ENCODE results near the gene EFNA5.

Gene EFNA5

DNA sequence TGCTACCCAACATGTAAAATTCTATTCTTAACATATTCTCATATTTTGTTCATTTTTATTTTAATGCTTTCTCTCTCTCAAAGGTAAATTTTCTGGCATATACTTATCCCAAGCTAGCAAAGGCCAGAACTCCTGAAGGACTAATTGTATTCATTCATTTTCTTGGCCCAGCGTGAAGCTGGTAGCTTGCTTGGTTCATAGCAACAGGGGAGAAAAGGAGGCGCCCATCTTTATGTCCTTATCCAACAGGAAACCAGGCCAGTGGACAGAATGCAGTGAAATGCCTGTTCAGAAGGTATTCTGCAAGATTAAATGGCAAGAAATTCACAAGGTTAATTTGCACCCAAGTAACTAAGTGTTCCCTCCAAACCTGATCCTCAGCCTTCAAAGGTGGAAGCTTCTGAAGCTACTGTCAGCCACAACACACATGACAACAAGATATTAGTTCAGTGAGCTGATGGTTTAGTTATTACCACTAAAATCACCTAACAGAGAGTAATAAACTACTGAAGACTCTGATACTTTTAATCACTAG lies 5.6 kb downstream of the EFNA5 start:
- H3K4me1 Mint-ChIP-seq = no peaks in the 10 kb centered on the region
- DNase-seq (ENCODE audit: low spot score in 2 of 2) (no peak), ATAC-seq (no peak)
- H3K36me3 Mint-ChIP-seq = no peaks in the 10 kb centered on the region
- H3K9me3 Mint-ChIP-seq = no peaks in the 10 kb centered on the region
- H3K27ac Mint-ChIP-seq = no peak overlapping the region
- H3K4me3 Mint-ChIP-seq = no peak overlapping the region

DNA sequence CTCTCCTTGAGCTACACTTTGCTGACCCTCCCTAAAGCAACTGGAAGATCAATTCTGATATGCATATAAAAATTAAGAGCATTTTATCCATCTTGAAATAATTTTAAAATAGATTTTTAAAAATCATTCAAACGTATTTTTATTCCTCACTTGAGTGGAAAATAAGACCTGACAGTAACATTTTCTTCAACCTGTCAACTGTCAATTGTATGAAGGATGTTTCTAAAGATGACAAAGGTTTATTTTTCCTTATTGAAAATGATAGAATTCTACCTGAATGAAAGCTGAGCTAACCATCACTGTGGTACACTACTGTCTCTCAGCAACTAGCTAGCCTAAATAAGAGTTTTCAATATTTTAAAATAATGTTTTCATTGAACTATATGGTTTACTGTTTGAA lies 7.0 kb downstream of the EFNA5 start:
- Mint-ChIP-seq H3K4me1 (no peaks in the 10 kb centered on the region), H3K9me3 (no peaks in the 10 kb centered on the region), H3K36me3 (no peaks in the 10 kb centered on the region), H3K27ac (no peak overlapping the region), H3K4me3 (no peak overlapping the region)
- ATAC-seq (no peak), DNase-seq (ENCODE audit: low spot score in 2 of 2) (no peak)

DNA sequence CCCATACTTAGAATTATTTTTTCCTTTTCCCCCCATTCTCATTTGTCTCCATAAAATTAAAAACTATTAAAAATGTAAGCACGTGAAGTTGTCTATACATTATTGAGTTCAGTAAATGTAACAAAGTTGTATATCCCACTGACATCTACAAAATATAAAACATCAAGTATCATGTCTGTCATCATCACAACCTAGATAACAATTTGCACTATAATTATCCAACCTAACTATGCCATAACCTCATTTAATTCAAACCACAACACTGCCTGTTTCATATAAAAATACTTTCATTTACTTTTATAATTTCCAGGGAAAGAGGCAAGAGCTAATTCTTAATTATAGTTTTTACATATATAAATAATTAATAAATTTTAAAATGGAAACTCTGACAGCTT lies 9.1 kb downstream of the EFNA5 start:
- no peaks in the 10 kb centered on the region for H3K9me3 Mint-ChIP-seq
- H3K36me3 Mint-ChIP-seq = no peaks in the 10 kb centered on the region
- no peaks in the 10 kb centered on the region for H3K4me1 Mint-ChIP-seq
- H3K4me3 Mint-ChIP-seq = no peak overlapping the region
- DNase-seq (ENCODE audit: low spot score in 2 of 2) (no peak), ATAC-seq (no peak)
- no peak overlapping the region for H3K27ac Mint-ChIP-seq

DNA sequence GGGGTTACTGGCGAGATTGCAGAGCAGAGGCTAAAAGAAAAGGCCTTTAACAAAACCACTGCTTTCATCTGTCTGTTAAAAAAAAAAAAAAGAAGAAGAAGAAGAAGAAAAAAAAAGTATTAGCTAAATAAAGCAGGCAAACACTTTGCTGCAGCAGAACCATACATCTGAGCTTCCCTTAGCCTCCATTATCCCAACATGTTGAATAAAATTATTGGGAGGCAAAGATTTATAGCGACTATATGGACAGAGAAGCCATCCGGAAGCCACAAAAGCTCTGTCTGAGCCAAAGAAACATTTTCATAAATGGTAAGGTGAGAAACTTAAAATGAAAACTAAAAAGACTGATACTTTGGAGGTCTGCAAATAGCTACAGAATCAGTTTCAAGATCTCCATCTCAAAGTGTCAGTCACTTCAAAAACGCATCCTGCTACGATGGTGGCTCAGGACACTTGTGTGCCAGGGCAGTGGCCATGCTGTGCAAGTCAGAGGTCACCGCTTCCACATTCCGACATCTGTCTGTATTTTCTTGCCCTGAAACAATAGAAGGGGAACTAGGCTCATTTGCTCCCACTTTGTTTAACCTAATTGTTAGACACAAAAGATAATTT lies 9.6 kb downstream of the EFNA5 start:
- H3K4me1 Mint-ChIP-seq = no peaks in the 10 kb centered on the region
- no peak for DNase-seq (ENCODE audit: low spot score in 2 of 2)

DNA sequence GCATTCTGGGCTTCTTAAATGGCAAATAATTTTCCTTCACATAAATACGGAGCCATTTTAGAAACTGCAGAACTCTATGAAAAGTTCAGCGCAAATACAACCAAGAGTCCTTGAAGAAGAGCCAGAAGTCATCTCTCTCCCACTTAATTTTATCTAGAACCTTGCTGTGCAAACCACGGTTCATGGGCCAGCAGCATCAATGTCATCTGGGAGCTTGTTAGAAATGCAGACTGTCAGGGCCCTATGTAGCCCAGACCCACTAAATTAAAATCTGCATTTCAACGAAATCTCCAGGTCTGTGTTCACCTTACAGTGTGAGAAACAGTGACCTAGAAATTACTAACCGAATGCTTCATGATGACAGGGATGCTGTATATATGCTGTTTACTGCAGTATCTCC lies 12.2 kb downstream of the EFNA5 start:
- no peaks in the 10 kb centered on the region for H3K4me1 Mint-ChIP-seq
- no peak for ATAC-seq
- H3K9me3 Mint-ChIP-seq = no peaks in the 10 kb centered on the region
- no peak overlapping the region for H3K4me3 Mint-ChIP-seq
- no peak for DNase-seq (ENCODE audit: low spot score in 2 of 2)
- no peaks in the 10 kb centered on the region for H3K36me3 Mint-ChIP-seq
- H3K27ac Mint-ChIP-seq = no peak overlapping the region

More for the DNA sequence above, 9.6 kb downstream of the EFNA5 start:
- Mint-ChIP-seq H3K36me3 (no peaks in the 10 kb centered on the region), H3K9me3 (no peaks in the 10 kb centered on the region), H3K27ac (no peak overlapping the region), H3K4me3 (no peak overlapping the region)
- no peak for ATAC-seq

DNA sequence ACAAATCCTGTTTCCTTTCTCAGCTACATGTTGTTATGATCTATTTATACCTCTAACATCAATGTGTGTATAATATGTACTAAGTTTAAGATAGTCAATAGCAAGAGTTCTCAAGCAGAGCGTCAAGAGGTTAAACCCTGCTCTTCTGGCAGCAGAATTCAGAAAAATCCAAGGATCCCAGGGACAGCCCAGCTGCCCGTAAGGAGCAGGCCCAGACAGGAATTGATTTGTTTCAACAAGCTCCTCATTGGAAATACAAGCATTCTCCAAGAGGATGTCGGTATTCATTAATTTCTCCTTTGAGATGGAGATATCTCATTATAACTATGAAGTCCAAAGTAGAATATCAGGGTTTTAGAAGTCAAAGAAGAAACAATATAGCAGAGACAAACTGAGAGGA lies 14.9 kb downstream of the EFNA5 start:
- ATAC-seq (no peak), DNase-seq (ENCODE audit: low spot score in 2 of 2) (no peak)
- no peak overlapping the region for H3K4me3 Mint-ChIP-seq
- H3K4me1 Mint-ChIP-seq = no peaks in the 10 kb centered on the region
- H3K9me3 Mint-ChIP-seq = no peaks in the 10 kb centered on the region
- H3K27ac Mint-ChIP-seq = no peak overlapping the region
- no peaks in the 10 kb centered on the region for H3K36me3 Mint-ChIP-seq

DNA sequence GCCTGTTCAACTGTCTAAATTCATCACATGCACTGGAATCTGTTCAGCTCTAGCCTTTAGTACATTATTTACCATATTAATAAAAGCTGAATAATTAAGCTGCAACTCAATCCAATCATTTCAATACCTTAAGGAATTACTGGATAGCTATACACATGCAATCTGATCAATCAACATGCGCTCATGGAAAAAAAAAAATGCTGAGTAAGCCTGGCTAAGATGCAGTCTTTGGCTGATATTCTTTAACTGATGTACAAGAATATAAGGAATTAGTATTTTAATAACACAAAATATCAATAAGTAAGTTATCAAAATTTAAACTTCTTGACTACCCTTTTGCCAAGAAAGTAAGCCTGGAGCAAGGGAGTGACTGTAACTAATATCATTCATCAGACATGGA lies 15.9 kb downstream of the EFNA5 start:
- Mint-ChIP-seq H3K4me3 (no peak overlapping the region), H3K9me3 (no peaks in the 10 kb centered on the region), H3K4me1 (no peaks in the 10 kb centered on the region), H3K36me3 (no peaks in the 10 kb centered on the region), H3K27ac (no peak overlapping the region)
- ATAC-seq = no peak
- no peak for DNase-seq (ENCODE audit: low spot score in 2 of 2)

DNA sequence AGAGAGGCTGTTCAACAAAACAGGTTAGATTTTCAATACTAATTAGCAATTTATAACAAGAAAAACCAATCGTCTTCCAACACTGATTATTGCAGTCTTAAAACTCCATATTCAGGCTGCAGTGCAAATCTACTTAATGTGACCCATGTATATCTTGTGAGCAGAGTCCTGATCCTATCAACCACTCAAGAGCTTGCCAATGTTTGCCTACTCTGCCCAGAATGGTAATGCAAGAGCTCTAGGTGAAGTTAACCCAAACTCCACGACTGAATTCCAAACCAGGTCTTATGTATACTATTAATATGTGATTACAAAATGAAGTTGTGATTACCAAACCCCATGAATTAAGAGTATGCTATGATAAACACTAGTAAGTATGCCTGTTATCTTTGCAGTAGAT lies 17.1 kb downstream of the EFNA5 start:
- Mint-ChIP-seq H3K36me3 (no peaks in the 10 kb centered on the region), H3K4me3 (no peak overlapping the region), H3K27ac (no peak overlapping the region), H3K9me3 (no peaks in the 10 kb centered on the region), H3K4me1 (no peaks in the 10 kb centered on the region)
- no peak for ATAC-seq
- no peak for DNase-seq (ENCODE audit: low spot score in 2 of 2)

DNA sequence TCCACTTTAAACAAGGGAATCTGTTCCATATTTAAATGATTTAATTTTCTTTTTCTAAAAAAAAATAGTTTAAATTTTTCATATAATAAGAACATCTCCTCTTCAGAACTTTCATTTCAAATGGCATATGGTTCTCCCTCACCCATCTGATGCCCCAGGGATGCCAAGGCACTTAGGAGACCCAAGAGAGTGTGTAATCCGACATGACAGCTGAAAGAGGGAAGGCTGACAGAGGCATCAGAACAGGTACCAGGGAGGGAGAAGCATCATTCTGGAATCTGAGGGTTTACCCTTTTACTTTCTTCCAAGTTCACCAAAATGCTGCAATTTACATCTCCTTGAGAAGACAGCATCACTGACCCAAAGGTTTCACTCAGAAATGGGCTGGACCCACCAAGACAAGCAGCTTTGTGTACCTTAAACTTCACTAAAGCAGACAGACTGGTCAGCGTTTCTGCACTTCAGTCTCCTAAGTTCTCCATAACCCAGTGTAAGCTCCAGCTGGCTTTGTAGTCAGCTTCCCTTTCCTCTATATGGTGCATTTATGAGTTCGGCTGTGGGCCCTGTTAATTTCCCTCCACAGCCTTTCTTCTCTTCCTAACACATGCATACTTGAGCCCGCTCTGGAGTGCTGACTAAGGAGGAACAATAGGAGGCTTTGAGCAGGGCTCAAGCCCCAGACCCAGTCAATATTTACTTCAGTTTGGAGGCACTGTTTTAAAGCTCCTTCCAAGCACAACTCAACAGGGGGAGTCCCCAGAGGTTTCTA lies 17.7 kb downstream of the EFNA5 start:
- ATAC-seq = peak; percentile 37
- Mint-ChIP-seq H3K9me3 (no peaks in the 10 kb centered on the region), H3K27ac (no peak overlapping the region), H3K4me3 (no peak overlapping the region), H3K4me1 (no peaks in the 10 kb centered on the region), H3K36me3 (no peaks in the 10 kb centered on the region)
- DNase-seq (ENCODE audit: low spot score in 2 of 2) = no peak

DNA sequence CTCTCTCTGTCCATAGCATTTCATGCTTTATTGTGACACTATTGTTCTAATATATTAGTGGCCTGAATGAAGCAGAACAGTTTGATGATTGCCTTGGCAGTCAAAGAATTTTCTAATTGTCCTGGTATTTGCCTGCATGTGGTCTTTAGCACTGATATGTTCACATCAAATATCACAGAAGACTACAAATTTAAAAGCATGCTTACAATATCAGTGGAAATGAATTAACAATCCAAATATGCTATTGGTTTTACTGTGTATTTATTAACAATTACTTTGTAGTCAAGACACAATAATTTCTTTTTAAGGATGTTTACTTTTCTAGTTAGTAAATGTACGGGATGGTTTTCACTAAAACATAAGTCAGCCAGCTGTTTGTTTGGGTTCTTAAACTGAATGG lies 18.3 kb downstream of the EFNA5 start:
- H3K36me3 Mint-ChIP-seq = no peaks in the 10 kb centered on the region
- DNase-seq (ENCODE audit: low spot score in 2 of 2) (no peak), ATAC-seq (no peak)
- H3K27ac Mint-ChIP-seq = no peak overlapping the region
- H3K4me1 Mint-ChIP-seq = no peaks in the 10 kb centered on the region
- no peak overlapping the region for H3K4me3 Mint-ChIP-seq
- no peaks in the 10 kb centered on the region for H3K9me3 Mint-ChIP-seq

DNA sequence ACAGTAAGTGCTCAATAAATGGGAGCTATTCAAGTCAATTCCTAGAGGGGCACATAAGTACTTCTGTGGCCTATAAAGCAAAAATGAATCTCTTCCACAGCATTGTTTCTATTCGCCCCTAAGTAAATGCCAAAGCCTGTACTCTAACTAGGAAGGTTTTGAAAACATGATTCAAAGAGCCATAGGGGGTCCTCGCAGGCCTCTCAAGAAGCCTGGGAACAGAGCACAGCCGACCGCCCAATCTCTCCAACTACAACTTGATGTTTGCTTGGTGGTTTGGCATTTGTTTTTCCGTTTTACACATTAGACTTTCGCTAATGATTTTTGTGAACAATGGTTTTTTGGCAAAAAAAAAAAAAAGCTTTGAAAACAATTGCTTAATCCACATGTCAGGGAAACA lies 19.4 kb downstream of the EFNA5 start:
- H3K36me3 Mint-ChIP-seq = no peaks in the 10 kb centered on the region
- H3K27ac Mint-ChIP-seq = no peak overlapping the region
- no peak for ATAC-seq
- no peaks in the 10 kb centered on the region for H3K9me3 Mint-ChIP-seq
- H3K4me1 Mint-ChIP-seq = no peaks in the 10 kb centered on the region
- H3K4me3 Mint-ChIP-seq = no peak overlapping the region
- DNase-seq (ENCODE audit: low spot score in 2 of 2) = no peak

DNA sequence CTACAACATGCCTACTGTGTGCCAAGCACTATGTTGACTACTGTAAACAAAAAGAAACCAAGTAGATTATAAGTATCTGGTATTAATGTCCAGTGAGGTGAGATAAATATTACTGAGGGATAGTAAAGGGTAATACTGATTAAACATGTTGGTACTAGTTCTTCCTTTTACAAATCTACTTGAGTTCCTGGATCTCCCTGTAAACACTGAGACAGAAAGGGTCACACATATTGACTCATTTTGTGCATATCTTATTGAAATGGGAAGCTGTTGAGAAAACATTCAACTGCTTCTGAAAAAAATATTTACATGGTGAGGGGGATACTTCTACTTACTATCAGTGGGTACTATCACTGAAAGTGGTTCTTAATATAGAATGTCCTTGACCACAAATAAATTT lies 24.3 kb downstream of the EFNA5 start:
- no peak for ATAC-seq
- no peak for DNase-seq (ENCODE audit: low spot score in 2 of 2)
- no peak overlapping the region for H3K27ac Mint-ChIP-seq
- no peaks in the 10 kb centered on the region for H3K9me3 Mint-ChIP-seq
- H3K36me3 Mint-ChIP-seq = no peaks in the 10 kb centered on the region
- no peaks in the 10 kb centered on the region for H3K4me1 Mint-ChIP-seq
- no peak overlapping the region for H3K4me3 Mint-ChIP-seq

DNA sequence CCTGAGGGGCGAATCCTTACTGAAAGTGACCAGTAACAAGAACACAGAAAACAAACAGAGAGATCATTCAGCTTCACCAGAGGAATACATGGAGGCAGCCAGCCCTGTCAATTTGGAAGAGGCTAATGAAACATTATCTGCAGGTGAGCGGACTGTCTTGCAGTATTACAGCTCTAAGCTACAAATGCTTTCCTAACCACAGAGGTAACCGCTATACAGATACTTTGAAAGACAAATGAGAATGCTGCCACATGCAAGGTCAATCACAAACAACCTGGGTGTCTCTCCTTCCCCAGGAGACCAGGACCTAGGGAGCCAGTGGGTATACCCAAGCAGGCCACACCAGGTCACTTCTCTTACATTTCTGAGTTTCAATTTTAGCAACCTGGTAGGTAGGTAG lies 30.2 kb downstream of the EFNA5 start:
- H3K9me3 Mint-ChIP-seq = no peaks in the 10 kb centered on the region
- H3K36me3 Mint-ChIP-seq = no peaks in the 10 kb centered on the region
- ATAC-seq (no peak), DNase-seq (ENCODE audit: low spot score in 2 of 2) (no peak)
- no peak overlapping the region for H3K27ac Mint-ChIP-seq
- no peaks in the 10 kb centered on the region for H3K4me1 Mint-ChIP-seq
- no peak overlapping the region for H3K4me3 Mint-ChIP-seq

DNA sequence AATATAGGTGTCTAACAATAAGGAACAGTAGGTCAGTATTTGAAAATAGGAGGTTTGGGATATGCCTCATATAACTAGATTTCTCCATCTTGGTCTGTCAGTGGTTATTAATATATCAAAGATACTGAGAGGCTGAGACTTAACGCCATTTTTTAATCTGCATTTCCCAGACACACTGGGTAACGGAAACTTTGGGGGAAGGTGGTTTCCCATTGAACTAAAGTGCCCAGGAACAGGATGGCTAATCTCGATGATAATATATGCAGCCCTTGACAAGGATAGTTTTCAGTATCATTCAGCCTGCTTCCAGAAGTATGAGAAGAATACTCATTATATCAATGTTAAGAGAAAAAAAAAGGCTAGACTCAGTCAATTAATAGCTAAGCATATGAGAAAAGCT lies 30.7 kb downstream of the EFNA5 start:
- ATAC-seq (no peak), DNase-seq (ENCODE audit: low spot score in 2 of 2) (no peak)
- H3K4me1 Mint-ChIP-seq = no peaks in the 10 kb centered on the region
- no peaks in the 10 kb centered on the region for H3K9me3 Mint-ChIP-seq
- H3K4me3 Mint-ChIP-seq = no peak overlapping the region
- H3K36me3 Mint-ChIP-seq = no peaks in the 10 kb centered on the region
- no peak overlapping the region for H3K27ac Mint-ChIP-seq

DNA sequence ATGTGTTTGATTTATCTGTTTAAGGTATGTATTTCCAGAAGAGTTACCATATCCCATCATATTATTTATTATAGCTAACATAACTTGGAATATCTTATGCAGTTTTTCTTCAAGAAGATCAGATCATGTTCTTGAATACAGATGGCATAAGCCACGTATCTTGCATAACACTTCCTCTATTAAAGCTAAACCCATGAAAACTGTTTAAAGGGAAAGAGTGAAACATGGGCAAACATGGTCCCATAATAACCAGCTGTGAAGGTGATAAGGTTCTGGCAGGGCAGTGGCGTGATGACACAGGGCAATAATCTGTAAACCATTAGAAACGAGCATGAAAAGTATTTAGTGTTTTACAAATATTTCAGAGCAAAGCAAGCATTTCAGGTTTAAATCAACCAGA lies 34.2 kb downstream of the EFNA5 start:
- no peak overlapping the region for H3K4me3 Mint-ChIP-seq
- DNase-seq (ENCODE audit: low spot score in 2 of 2) (no peak), ATAC-seq (no peak)
- no peaks in the 10 kb centered on the region for H3K4me1 Mint-ChIP-seq
- H3K27ac Mint-ChIP-seq = no peak overlapping the region
- H3K36me3 Mint-ChIP-seq = no peaks in the 10 kb centered on the region
- H3K9me3 Mint-ChIP-seq = no peaks in the 10 kb centered on the region

DNA sequence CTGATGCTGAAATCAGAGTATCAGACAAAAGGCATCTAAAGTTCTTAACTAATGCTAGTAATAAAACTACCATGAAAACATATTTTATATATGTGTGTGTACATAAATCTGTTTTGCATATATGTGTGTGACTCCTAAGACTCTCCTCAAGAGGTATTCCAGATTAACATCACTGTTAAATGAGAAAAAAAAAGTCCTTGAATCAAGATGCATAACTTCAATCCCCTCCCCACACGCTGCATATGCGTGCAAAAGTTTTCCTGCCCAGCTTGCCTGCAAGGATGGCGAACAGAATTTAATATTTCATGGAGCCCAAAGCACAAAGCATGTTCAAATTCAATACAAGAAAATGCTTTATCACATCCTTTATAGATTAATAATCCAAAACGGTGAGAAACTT lies 34.7 kb downstream of the EFNA5 start:
- no peaks in the 10 kb centered on the region for H3K36me3 Mint-ChIP-seq
- H3K27ac Mint-ChIP-seq = no peak overlapping the region
- no peaks in the 10 kb centered on the region for H3K9me3 Mint-ChIP-seq
- no peaks in the 10 kb centered on the region for H3K4me1 Mint-ChIP-seq
- DNase-seq (ENCODE audit: low spot score in 2 of 2) (no peak), ATAC-seq (no peak)
- no peak overlapping the region for H3K4me3 Mint-ChIP-seq
